GM12864 (cell line): ENCODE measurements around the gene FNDC3B.
A peak's percentile ranks its signal among the peaks of the same experiment; 100 is the strongest.

ENCODE experiments used
- DNase-seq: peaks from one replicate; pipeline ENCODE4 v3.0.0-alpha.2; 2011; ENCODE audit warnings: low read depth
- H3K4me3 ChIP-seq: 2 replicates; pipeline ENCODE4 v1.5.1; 2011; ENCODE audit warnings: mild to moderate bottlenecking, low read depth, low read length, control low read depth
- TF ChIP-seq, protein P1 (sequence below): IDR thresholded peaks from 2 replicates; pipeline ENCODE4 v1.5.1; 2011; ENCODE audit warnings: low read depth, mild to moderate bottlenecking, moderate library complexity, low read length, control low read depth, inconsistent platforms; ENCODE audit errors: missing control alignments

The FNDC3B gene

GRCh38 chr3:172129850-172130716 is 90.7 kb downstream of the FNDC3B start:
- DNase-seq, result no peak
- TF ChIP-seq, protein P1, sequence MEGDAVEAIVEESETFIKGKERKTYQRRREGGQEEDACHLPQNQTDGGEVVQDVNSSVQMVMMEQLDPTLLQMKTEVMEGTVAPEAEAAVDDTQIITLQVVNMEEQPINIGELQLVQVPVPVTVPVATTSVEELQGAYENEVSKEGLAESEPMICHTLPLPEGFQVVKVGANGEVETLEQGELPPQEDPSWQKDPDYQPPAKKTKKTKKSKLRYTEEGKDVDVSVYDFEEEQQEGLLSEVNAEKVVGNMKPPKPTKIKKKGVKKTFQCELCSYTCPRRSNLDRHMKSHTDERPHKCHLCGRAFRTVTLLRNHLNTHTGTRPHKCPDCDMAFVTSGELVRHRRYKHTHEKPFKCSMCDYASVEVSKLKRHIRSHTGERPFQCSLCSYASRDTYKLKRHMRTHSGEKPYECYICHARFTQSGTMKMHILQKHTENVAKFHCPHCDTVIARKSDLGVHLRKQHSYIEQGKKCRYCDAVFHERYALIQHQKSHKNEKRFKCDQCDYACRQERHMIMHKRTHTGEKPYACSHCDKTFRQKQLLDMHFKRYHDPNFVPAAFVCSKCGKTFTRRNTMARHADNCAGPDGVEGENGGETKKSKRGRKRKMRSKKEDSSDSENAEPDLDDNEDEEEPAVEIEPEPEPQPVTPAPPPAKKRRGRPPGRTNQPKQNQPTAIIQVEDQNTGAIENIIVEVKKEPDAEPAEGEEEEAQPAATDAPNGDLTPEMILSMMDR, result no peak
- no peak overlapping the region for H3K4me3 ChIP-seq

DNA sequence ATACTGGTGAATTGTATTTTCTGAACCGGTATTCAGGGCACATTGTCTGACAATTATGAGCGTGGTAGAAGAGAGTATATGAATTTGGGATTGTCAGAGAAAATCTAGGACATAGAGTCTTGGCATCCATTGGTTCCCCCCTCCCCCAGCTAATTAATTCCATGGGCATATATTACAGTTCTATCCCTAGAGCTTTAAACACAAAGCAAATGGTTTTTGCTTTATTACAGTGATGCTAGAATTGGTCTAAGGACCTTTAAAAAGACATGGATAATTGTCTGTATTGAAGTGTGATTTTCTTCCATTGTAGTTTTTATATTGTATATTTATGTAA is 91.3 kb downstream of the FNDC3B start:
- TF ChIP-seq, protein P1, result no peak
- DNase-seq, result no peak
- no peak overlapping the region for H3K4me3 ChIP-seq

DNA sequence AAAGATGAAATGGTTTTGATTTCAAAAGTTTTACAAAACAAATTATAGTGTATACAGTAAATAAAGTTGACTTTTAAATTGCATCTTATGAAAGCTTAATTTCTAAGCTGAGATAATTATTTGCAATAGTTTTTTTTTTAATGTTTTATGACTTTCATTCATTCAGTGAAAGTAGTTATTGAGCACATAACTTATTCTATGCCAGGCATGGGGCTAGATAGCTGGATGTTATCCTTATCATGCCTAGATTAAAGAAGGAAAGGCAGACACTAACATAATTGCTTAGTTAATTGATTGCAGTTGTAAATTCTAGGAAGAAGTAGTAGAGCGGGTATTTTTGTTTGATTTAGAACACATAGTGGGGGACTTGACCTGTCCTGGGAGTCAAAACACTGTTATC is 92.4 kb downstream of the FNDC3B start:
- TF ChIP-seq, protein P1, result no peak
- DNase-seq, result no peak
- no peak overlapping the region for H3K4me3 ChIP-seq

DNA sequence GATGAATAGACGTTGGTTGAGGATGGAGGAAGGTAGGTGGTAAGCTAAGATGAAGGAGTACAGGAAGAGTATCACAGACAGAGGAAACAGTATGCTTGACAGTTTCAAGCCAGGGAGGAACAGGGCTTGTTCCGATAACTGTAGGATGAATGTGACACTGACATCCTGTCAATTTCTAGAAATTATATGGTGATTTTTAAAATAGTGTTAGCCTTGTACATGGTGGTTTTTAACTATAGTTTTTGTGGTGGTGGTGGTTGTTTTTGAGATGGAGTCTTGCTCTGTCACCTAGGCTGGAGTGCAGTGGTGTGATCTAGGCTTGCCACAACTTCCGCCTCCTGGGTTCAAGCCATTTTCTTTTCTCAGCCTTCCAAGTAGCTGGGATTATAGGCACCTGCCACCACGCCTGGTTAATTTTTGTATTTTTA is 92.8 kb downstream of the FNDC3B start:
- TF ChIP-seq, protein P1, result no peak
- no peak overlapping the region for H3K4me3 ChIP-seq

DNA sequence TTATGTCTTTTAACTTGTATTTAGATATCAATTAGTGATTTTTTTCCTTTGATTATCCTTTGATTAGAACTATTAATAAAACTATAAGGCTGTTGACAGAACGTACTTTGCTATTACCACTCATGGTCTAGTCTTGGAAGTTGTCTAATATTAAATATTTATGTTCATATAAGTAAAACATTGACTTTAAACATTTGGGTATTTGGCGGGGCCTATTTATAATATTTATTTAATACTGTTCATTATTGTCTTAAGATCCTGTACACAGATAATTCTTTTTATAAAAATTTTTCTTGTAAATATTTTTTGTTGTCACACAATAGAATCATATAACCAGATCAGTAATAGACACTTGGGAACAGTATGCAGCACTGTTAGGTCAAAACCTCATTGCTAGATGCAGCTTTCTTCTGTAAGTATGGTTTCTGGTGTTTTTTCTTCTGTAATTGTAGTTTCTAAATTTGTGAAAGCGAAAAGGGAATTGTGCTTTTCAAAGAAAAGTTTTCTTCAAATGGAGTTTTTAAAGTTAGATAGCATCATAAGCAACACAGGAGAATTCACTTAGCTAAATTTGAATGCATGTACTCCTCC is 93.4 kb downstream of the FNDC3B start:
- DNase-seq, result no peak
- TF ChIP-seq, protein P1, result no peak
- H3K4me3 ChIP-seq, result no peak overlapping the region

More for the DNA sequence above, 92.8 kb downstream of the FNDC3B start:
- DNase-seq, result no peak

- DNase-seq, result no peak
- TF ChIP-seq, protein P1, result no peak
- H3K4me3 ChIP-seq, result no peak overlapping the region
Observed at GRCh38 chr3:172133838-172134237, 94.5 kb downstream of the FNDC3B start.

DNA sequence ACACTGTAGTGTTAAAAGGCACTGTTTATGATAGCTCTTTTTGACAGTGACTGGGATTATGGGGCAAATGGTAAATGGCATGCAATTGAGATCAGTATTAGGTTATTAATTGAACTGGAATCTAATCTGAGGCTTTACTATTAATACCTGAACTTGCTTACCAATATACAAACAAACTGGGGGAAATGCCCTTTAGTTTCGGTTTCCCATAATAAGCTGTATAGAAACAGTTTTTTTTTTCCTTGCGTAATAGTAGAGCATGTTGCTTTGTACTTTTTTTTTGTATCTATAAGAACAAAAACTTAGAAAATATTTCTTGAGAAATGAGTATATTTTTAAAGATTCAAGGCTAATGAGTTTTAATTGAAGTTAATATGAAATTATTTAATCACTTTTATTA is 95.0 kb downstream of the FNDC3B start:
- no peak overlapping the region for H3K4me3 ChIP-seq
- TF ChIP-seq, protein P1, result no peak
- DNase-seq, result peak; percentile 48
